Mesenchymal stem cell (in vitro differentiated cells and primary cell): ENCODE measurements around the gene C2orf68. TPM values are rescaled to one million over a fixed set of nuclear protein-coding genes. Genes with fewer than 3 reads are reported as not detected.
"Not testable (repeated sequence)": the region's sequence is repeated elsewhere in the genome, so short reads cannot be mapped to it uniquely, and the experiment has no call there.

Experiments used
- DNase-seq: peaks from one replicate; pipeline ENCODE4 v3.0.0-alpha.2; 2013
- H2AFZ ChIP-seq: one replicate; pipeline ENCODE4 v1.6.1; 2013; ENCODE audit warnings: low read depth, mild to moderate bottlenecking, control low read depth, inconsistent platforms, low read length, moderate library complexity
- H2AK5ac ChIP-seq: 2 replicates; pipeline ENCODE4 v1.6.1; 2013; ENCODE audit warnings: low read length, moderate library complexity, mild to moderate bottlenecking, inconsistent platforms; ENCODE audit not compliant: severe bottlenecking
- H2BK120ac ChIP-seq: one replicate; pipeline ENCODE4 v1.6.1; 2013; ENCODE audit warnings: low read depth, mild to moderate bottlenecking, inconsistent platforms, low read length, moderate library complexity
- H2BK12ac ChIP-seq, 2 experiments: one replicate each; pipeline ENCODE4 v1.6.1; 2013; ENCODE audit warnings: inconsistent platforms in 2 of 2, low read length in 2 of 2, mild to moderate bottlenecking in 2 of 2, moderate library complexity in 2 of 2, control low read depth in 1 of 2
- H2BK15ac ChIP-seq: one replicate; pipeline ENCODE4 v1.6.1; 2013; ENCODE audit warnings: mild to moderate bottlenecking, low read depth, inconsistent platforms; ENCODE audit not compliant: poor library complexity, severe bottlenecking
- H2BK5ac ChIP-seq: 2 replicates; pipeline ENCODE4 v1.6.1; 2013; ENCODE audit warnings: low read depth, mild to moderate bottlenecking, low read length, control low read depth, inconsistent platforms; ENCODE audit not compliant: poor library complexity, severe bottlenecking
- H3K14ac ChIP-seq, 2 experiments: one replicate each; pipeline ENCODE4 v1.6.1; 2013; ENCODE audit warnings: inconsistent platforms in 2 of 2, low read length in 2 of 2, control low read depth in 1 of 2, mild to moderate bottlenecking in 1 of 2, moderate library complexity in 1 of 2
- H3K18ac ChIP-seq, 2 experiments: one replicate each; pipeline ENCODE4 v1.6.1; 2013; ENCODE audit warnings: inconsistent platforms in 2 of 2, low read length in 2 of 2, control low read depth in 1 of 2, low read depth in 1 of 2, mild to moderate bottlenecking in 1 of 2
- H3K23ac ChIP-seq, 2 experiments: one replicate each; pipeline ENCODE4 v1.6.1; 2013; ENCODE audit warnings: inconsistent platforms in 2 of 2, low read length in 2 of 2, mild to moderate bottlenecking in 2 of 2, moderate library complexity in 2 of 2, control low read depth in 1 of 2
- H3K27ac ChIP-seq: 2 replicates; pipeline ENCODE4 v1.5.1; 2013; ENCODE audit warnings: mild to moderate bottlenecking, moderate library complexity, low read length, control low read depth, inconsistent platforms; ENCODE audit not compliant: poor library complexity, severe bottlenecking
- H3K27me3 ChIP-seq, 2 experiments: 2 replicates each; pipeline versions ENCODE4 v1.6.1 to v1.7.0; 2013; ENCODE audit warnings: low read length in 2 of 2, mild to moderate bottlenecking in 2 of 2, moderate library complexity in 2 of 2, control low read depth in 1 of 2, inconsistent platforms in 1 of 2; ENCODE audit not compliant: control insufficient read depth in 1 of 2, insufficient read depth in 1 of 2
- H3K36me3 ChIP-seq, 2 experiments: 2 replicates each; pipeline versions ENCODE4 v1.6.1 to v1.7.0; 2013; ENCODE audit warnings: low read length in 2 of 2, control low read depth in 1 of 2, inconsistent platforms in 1 of 2, low read depth in 1 of 2, mild to moderate bottlenecking in 1 of 2; ENCODE audit not compliant: insufficient read depth in 2 of 2, control insufficient read depth in 1 of 2
- H3K4ac ChIP-seq, 2 experiments: one replicate each; pipeline ENCODE4 v1.6.1; 2013; ENCODE audit warnings: inconsistent platforms in 2 of 2, low read length in 2 of 2, mild to moderate bottlenecking in 2 of 2, moderate library complexity in 2 of 2, control low read depth in 1 of 2, low read depth in 1 of 2
- H3K4me1 ChIP-seq: 2 replicates; pipeline ENCODE4 v1.6.1; 2013; ENCODE audit warnings: low read depth, low read length, control low read depth; ENCODE audit not compliant: control insufficient read depth, insufficient read depth
- H3K4me2 ChIP-seq: 2 replicates; pipeline ENCODE4 v1.6.1; 2013; ENCODE audit warnings: low read length, mild to moderate bottlenecking, inconsistent platforms; ENCODE audit not compliant: poor library complexity, severe bottlenecking
- H3K4me3 ChIP-seq, 2 experiments: 2 replicates each; pipeline versions ENCODE4 v1.5.1 to v1.7.0; 2013; ENCODE audit warnings: low read length in 2 of 2, mild to moderate bottlenecking in 2 of 2, control low read depth in 1 of 2, low read depth in 1 of 2; ENCODE audit not compliant: insufficient read depth in 1 of 2
- H3K79me1 ChIP-seq: replicated peaks from 2 replicates; pipeline ENCODE4 v1.6.1; 2013; ENCODE audit warnings: mild to moderate bottlenecking, control low read depth, low read length, inconsistent platforms; ENCODE audit not compliant: poor library complexity, severe bottlenecking
- H3K9ac ChIP-seq: 2 replicates; pipeline ENCODE4 v1.7.0; 2013; ENCODE audit warnings: mild to moderate bottlenecking, low read length, moderate library complexity
- H3K9me3 ChIP-seq: 2 replicates; pipeline ENCODE4 v1.7.0; 2013; ENCODE audit warnings: mild to moderate bottlenecking, low read length; ENCODE audit not compliant: control insufficient read depth
- H4K8ac ChIP-seq: one replicate; pipeline ENCODE4 v1.6.1; 2013; ENCODE audit warnings: inconsistent platforms, mild to moderate bottlenecking, low read length, moderate library complexity
- H4K91ac ChIP-seq: one replicate; pipeline ENCODE4 v1.6.1; 2013; ENCODE audit warnings: mild to moderate bottlenecking, low read length, inconsistent platforms
- WGBS: methylation state at CpG from one replicate; pipeline ENCODE4 v1.1.7; 2013; ENCODE audit warnings: mixed read lengths; 5-methylcytosine and 5-hydroxymethylcytosine counted together
- polyA plus RNA-seq, 2 experiments: library from polyadenylated mRNA; stranded (reverse); fragments of 200-250 nt; gene quantifications; one replicate each; pipeline ENCODE4 v1.2.3, GENCODE V29; 2013

The C2orf68 gene
- polyA plus RNA-seq (2013, experiment 1 of 2) = 15.8 TPM
- 16.0 TPM for polyA plus RNA-seq (2013, experiment 2 of 2)

GRCh38 chr2:85611705-85612587 is at the start of gene C2orf68:
C2orf68 (minus strand) TSS chr2:85612066; CDS start chr2:85611984, 82 bp downstream.
- H3K4me2 ChIP-seq = peak within 1 kb of the TSS; percentile 95
- H3K27ac ChIP-seq = peak within 1 kb of the TSS; percentile 43
- peak within 1 kb of the TSS; percentile 68 for H2BK15ac ChIP-seq
- H3K27me3 ChIP-seq = no peaks in the 10 kb centered on the region
- H3K9ac ChIP-seq = peak within 1 kb of the TSS; percentile 90
- peak within 1 kb of the TSS; percentile 69 to 88 for H3K18ac ChIP-seq
- DNase-seq = peak; percentile 89
- peak within 1 kb of the TSS; percentile 79 for H2BK5ac ChIP-seq
- peaks cover 18 to 29% of the 10 kb centered on the region in 2 experiments for H3K36me3 ChIP-seq
- H4K91ac ChIP-seq = peak within 1 kb of the TSS; percentile 74
- H3K79me1 ChIP-seq = peaks cover 8% of the 10 kb centered on the region
- H3K4me3 ChIP-seq = peak within 1 kb of the TSS; percentile 94
- H2AFZ ChIP-seq = peak within 1 kb of the TSS; percentile 95
- peak within 1 kb of the TSS in 1 of 2 experiments; percentile 99 for H3K23ac ChIP-seq
- peak within 1 kb of the TSS; percentile 92 to 98 for H3K4ac ChIP-seq
- H4K8ac ChIP-seq = peak within 1 kb of the TSS; percentile 95
- peak within 1 kb of the TSS in 1 of 2 experiments; percentile 68 for H2BK12ac ChIP-seq
- 16% methylated on average over 61 of the region's 73 CpGs for WGBS
- no peaks in the 10 kb centered on the region for H3K9me3 ChIP-seq
- peak within 1 kb of the TSS in 1 of 2 experiments; percentile 95 for H3K14ac ChIP-seq
- H2BK120ac ChIP-seq = peak within 1 kb of the TSS; percentile 71
- peaks cover 9% of the 10 kb centered on the region for H3K4me1 ChIP-seq
- H2AK5ac ChIP-seq = peak within 1 kb of the TSS; percentile 6

- Histone ChIP-seq H3K9ac (no peak overlapping the region), H3K23ac (no peak overlapping the region), H2BK120ac (no peak overlapping the region), H3K18ac (no peak overlapping the region), H3K4me2 (no peak overlapping the region), H3K79me1 (peaks cover 4% of the 10 kb centered on the region), H3K36me3 (peaks cover 9 to 11% of the 10 kb centered on the region in 2 experiments), H4K91ac (no peak overlapping the region), H3K27ac (no peak overlapping the region), H3K4me1 (peaks cover 20% of the 10 kb centered on the region), H3K9me3 (no peaks in the 10 kb centered on the region), H3K27me3 (no peaks in the 10 kb centered on the region), H3K4me3 (no peak overlapping the region), H4K8ac (no peak overlapping the region), H2BK12ac (no peak overlapping the region), H2BK5ac (no peak overlapping the region), H2BK15ac (no peak overlapping the region), H3K4ac (no peak overlapping the region), H3K14ac (no peak overlapping the region), H2AFZ (no peak overlapping the region), H2AK5ac (no peak overlapping the region)
- 89% methylated on average over 9 of the region's 14 CpGs for WGBS
- DNase-seq = no peak
Measured at GRCh38 chr2:85661139-85661858, 49.4 kb upstream of the C2orf68 start.

- Histone ChIP-seq H3K9ac (no peak overlapping the region), H3K79me1 (peaks cover 4% of the 10 kb centered on the region), H3K27ac (no peak overlapping the region), H3K9me3 (no peaks in the 10 kb centered on the region), H3K4me2 (no peak overlapping the region), H2AK5ac (no peak overlapping the region), H3K36me3 (peaks cover 9 to 11% of the 10 kb centered on the region in 2 experiments), H3K4me3 (no peak overlapping the region), H2BK120ac (no peak overlapping the region), H4K8ac (no peak overlapping the region), H3K4ac (no peak overlapping the region), H2BK12ac (no peak overlapping the region), H2BK5ac (no peak overlapping the region), H3K27me3 (no peaks in the 10 kb centered on the region), H3K23ac (no peak overlapping the region), H3K4me1 (peaks cover 23% of the 10 kb centered on the region), H3K18ac (no peak overlapping the region), H2BK15ac (no peak overlapping the region), H4K91ac (no peak overlapping the region), H3K14ac (no peak overlapping the region), H2AFZ (no peak overlapping the region)
- DNase-seq = no peak
- 89% methylated on average over 7 of the region's 7 CpGs for WGBS
Measured at GRCh38 chr2:85660725-85661124, 48.9 kb upstream of the C2orf68 start.

- not testable (repeated sequence) for H3K27me3 ChIP-seq, H2BK12ac ChIP-seq, H3K9ac ChIP-seq, H3K27ac ChIP-seq, H3K14ac ChIP-seq, H3K4me3 ChIP-seq, H2BK120ac ChIP-seq, H2BK15ac ChIP-seq, H3K23ac ChIP-seq, H3K4me2 ChIP-seq, H4K91ac ChIP-seq, H3K9me3 ChIP-seq, H2BK5ac ChIP-seq, DNase-seq, H3K79me1 ChIP-seq, H2AK5ac ChIP-seq, H3K18ac ChIP-seq, H4K8ac ChIP-seq, H2AFZ ChIP-seq, H3K4ac ChIP-seq
- Histone ChIP-seq H3K36me3 (peaks cover 9 to 11% of the 10 kb centered on the region in 2 experiments), H3K4me1 (peaks cover 25% of the 10 kb centered on the region)
- 97% methylated on average over 10 of the region's 11 CpGs for WGBS
Measured at GRCh38 chr2:85660301-85660700, 48.4 kb upstream of the C2orf68 start.
